Measurements from ENCODE around the gene ADORA2B.

DNA sequence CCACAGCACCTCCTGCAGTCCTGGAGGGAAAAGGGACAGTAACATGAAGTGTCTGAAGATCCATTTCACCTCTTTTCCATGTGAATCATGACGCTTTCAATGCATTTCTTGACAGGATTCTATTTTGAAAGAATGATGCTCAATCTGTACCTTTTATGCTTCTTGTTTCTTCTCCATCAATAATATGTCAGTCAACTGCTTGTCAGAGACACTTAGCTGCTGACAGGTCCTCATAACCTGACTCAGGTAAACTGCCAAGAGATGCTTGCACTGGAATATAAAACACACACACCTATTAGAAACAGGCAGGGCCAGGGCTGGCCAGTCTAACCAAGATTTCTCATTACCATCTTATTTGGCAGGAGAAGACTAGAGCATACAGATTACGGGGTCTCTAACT is 33.0 kb downstream of the ADORA2B start:
- TF ChIP-seq EZH2 (IDR thresholded peaks at IDR 0.05; ENCODE audit: borderline replicate concordance, low read length), result no peak
- TF ChIP-seq, protein P1, sequence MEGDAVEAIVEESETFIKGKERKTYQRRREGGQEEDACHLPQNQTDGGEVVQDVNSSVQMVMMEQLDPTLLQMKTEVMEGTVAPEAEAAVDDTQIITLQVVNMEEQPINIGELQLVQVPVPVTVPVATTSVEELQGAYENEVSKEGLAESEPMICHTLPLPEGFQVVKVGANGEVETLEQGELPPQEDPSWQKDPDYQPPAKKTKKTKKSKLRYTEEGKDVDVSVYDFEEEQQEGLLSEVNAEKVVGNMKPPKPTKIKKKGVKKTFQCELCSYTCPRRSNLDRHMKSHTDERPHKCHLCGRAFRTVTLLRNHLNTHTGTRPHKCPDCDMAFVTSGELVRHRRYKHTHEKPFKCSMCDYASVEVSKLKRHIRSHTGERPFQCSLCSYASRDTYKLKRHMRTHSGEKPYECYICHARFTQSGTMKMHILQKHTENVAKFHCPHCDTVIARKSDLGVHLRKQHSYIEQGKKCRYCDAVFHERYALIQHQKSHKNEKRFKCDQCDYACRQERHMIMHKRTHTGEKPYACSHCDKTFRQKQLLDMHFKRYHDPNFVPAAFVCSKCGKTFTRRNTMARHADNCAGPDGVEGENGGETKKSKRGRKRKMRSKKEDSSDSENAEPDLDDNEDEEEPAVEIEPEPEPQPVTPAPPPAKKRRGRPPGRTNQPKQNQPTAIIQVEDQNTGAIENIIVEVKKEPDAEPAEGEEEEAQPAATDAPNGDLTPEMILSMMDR (IDR thresholded peaks at IDR 0.05; ENCODE audit: low read length), result no peak

Measured in OCI-LY1 (cell line).